Endothelial cell of umbilical vein (primary cell): Measurements from ENCODE around the gene PTPN3. TPM values are rescaled to one million over a fixed set of nuclear protein-coding genes. Genes with fewer than 3 reads are reported as not detected.
"Not testable (repeated sequence)": the region's sequence is repeated elsewhere in the genome, so short reads cannot be mapped to it uniquely, and the experiment has no call there.

Experiments used
- Bru-seq: library from RNA; stranded (reverse); fragments of 400-500 nt; gene quantifications from one replicate; lab custom pipeline; 2021; lab: Mats Ljungman, UMichigan
- BruChase-seq, 2 experiments: library from RNA; stranded (reverse); fragments of 400-500 nt; gene quantifications; one replicate each; lab custom pipeline; 2021; lab: Mats Ljungman, UMichigan
- BruUV-seq: library from RNA; stranded (reverse); fragments of 400-500 nt; replicated peaks from 2 replicates; lab custom pipeline; 2021; lab: Mats Ljungman, UMichigan
- CTCF ChIA-PET: fragments of 300-600, 350-600 bp; sonication (Branson Sonifier 250); formaldehyde crosslinking; loops from one replicate; lab custom pipeline; 2021; ENCODE audit warnings: antibody characterized with exemption, inconsistent platforms; lab: Charles Lee
- POLR2A ChIA-PET: fragments of 300-600, 350-600 bp; sonication (Branson Sonifier 250); formaldehyde crosslinking; loops from one replicate; lab custom pipeline; 2021; ENCODE audit warnings: antibody characterized with exemption, inconsistent platforms; lab: Charles Lee
- DNase-seq: peaks from one replicate; pipeline ENCODE4 v3.0.0-alpha.2; 2011; ENCODE audit warnings: low read depth, low spot score
- FAIRE-seq: peaks from 2 replicates; lab custom pipeline; 2011; peaks lifted over from hg19 to GRCh38; lab: Jason Lieb, UNC
- H2AFZ ChIP-seq: 2 replicates; pipeline ENCODE4 v1.6.0; 2012; ENCODE audit warnings: low read depth, low read length, control low read depth, inconsistent platforms
- H3K27ac ChIP-seq: 2 replicates; pipeline ENCODE4 v1.5.1; 2011; ENCODE audit warnings: low read depth, mild to moderate bottlenecking, control low read depth, low read length, moderate library complexity; ENCODE audit not compliant: insufficient read depth
- H3K27me3 ChIP-seq, 2 experiments: 2 replicates each; pipeline versions ENCODE4 v1.6.0 to v1.6.1; 2011; ENCODE audit warnings: low read length in 2 of 2, mixed read lengths in 1 of 2; ENCODE audit not compliant: control insufficient read depth in 2 of 2, insufficient read depth in 2 of 2
- H3K36me3 ChIP-seq, 2 experiments: 2 replicates in 1 of 2; 3 replicates in 1 of 2; pipeline ENCODE4 v1.5.1; 2011; ENCODE audit warnings: low read length in 2 of 2, mild to moderate bottlenecking in 1 of 2, moderate library complexity in 1 of 2; ENCODE audit not compliant: control insufficient read depth in 2 of 2, insufficient read depth in 2 of 2; ENCODE audit errors: extremely low read depth in 1 of 2
- H3K4me1 ChIP-seq: 3 replicates; pipeline ENCODE4 v1.5.1; 2011; ENCODE audit warnings: mild to moderate bottlenecking, low read length; ENCODE audit not compliant: control insufficient read depth, insufficient read depth; ENCODE audit errors: extremely low read depth
- H3K4me2 ChIP-seq: 2 replicates; pipeline ENCODE4 v1.6.1; 2011; ENCODE audit warnings: low read length, control low read depth, mixed read lengths; ENCODE audit not compliant: insufficient read depth
- H3K4me3 ChIP-seq, 3 experiments: fragments of 200-600 bp in 1 of 3; sonication (generic), shearing (Covaris generic) in 1 of 3; replicated peaks in 1 of 3; 2 replicates each; pipeline ENCODE4 v1.5.1; 2011 to 2016; ENCODE audit warnings: control low read depth in 3 of 3, low read length in 3 of 3, mild to moderate bottlenecking in 2 of 3, inconsistent platforms in 1 of 3, low read depth in 1 of 3, moderate library complexity in 1 of 3; ENCODE audit not compliant: insufficient read depth in 1 of 3
- H3K79me2 ChIP-seq: 2 replicates; pipeline ENCODE4 v1.6.0; 2012; ENCODE audit warnings: low read length, inconsistent platforms; ENCODE audit not compliant: control insufficient read depth, insufficient read depth
- H3K9ac ChIP-seq: replicated peaks from 2 replicates; pipeline ENCODE3; 2011; ENCODE audit warnings: low read length, control low read depth; ENCODE audit not compliant: insufficient read depth; ENCODE audit errors: extremely low read depth
- H3K9me1 ChIP-seq: replicated peaks from 3 replicates; pipeline ENCODE4 v1.6.0; 2011; ENCODE audit warnings: mild to moderate bottlenecking, low read length; ENCODE audit not compliant: control insufficient read depth, insufficient read depth; ENCODE audit errors: extremely low read depth
- H3K9me3 ChIP-seq: replicated peaks from 2 replicates; pipeline ENCODE4 v1.5.1; 2012; ENCODE audit warnings: low read length, inconsistent platforms; ENCODE audit not compliant: control insufficient read depth, insufficient read depth
- H4K20me1 ChIP-seq: replicated peaks from 2 replicates; pipeline ENCODE3; 2011; ENCODE audit warnings: mild to moderate bottlenecking, low read length; ENCODE audit not compliant: control insufficient read depth, insufficient read depth; ENCODE audit errors: extremely low read depth
- CTCF ChIP-seq, 2 donors: IDR thresholded peaks; 1 replicate in 1 of 2; 2 replicates in 1 of 2; pipeline ENCODE4 v1.5.1; 2011; ENCODE audit warnings: low read length in 2 of 2, mild to moderate bottlenecking in 2 of 2, moderate library complexity in 2 of 2, control low read depth in 1 of 2, inconsistent platforms in 1 of 2, low read depth in 1 of 2; ENCODE audit not compliant: insufficient read depth in 1 of 2; ENCODE audit errors: extremely low read depth in 1 of 2
- EZH2 ChIP-seq: IDR thresholded peaks from 2 replicates; pipeline ENCODE4 v1.6.1; 2012; ENCODE audit warnings: borderline replicate concordance, low read depth, mild to moderate bottlenecking, moderate library complexity, low read length, inconsistent platforms; ENCODE audit not compliant: severe bottlenecking
- FOS ChIP-seq: IDR thresholded peaks from 2 replicates; pipeline ENCODE4 v1.6.1; 2011; ENCODE audit warnings: mild to moderate bottlenecking, low read length, moderate library complexity, borderline replicate concordance; ENCODE audit not compliant: insufficient read depth
- GATA2 ChIP-seq: IDR thresholded peaks from 2 replicates; pipeline ENCODE4 v1.7.0; 2011; ENCODE audit warnings: low read depth, mild to moderate bottlenecking, moderate library complexity, mixed read lengths, low read length; ENCODE audit not compliant: insufficient read length, insufficient read depth
- JUN ChIP-seq: IDR thresholded peaks from 2 replicates; pipeline ENCODE4 v1.6.1; 2011; ENCODE audit warnings: borderline replicate concordance, low read depth; ENCODE audit not compliant: insufficient read length, insufficient read depth
- MAX ChIP-seq: IDR thresholded peaks from 2 replicates; pipeline ENCODE4 v1.6.1; 2011; ENCODE audit not compliant: insufficient read depth, insufficient read length
- MYC ChIP-seq: IDR thresholded peaks from one replicate; pipeline ENCODE4 v1.6.1; 2011; ENCODE audit warnings: mild to moderate bottlenecking, low read depth, low read length
- POLR2A ChIP-seq: IDR thresholded peaks from 2 replicates; pipeline ENCODE4 v1.6.1; 2012; ENCODE audit warnings: low read depth, mild to moderate bottlenecking, control low read depth, low read length
- POLR2AphosphoS5 ChIP-seq: IDR thresholded peaks from 2 replicates; pipeline ENCODE4 v1.6.1; 2012; ENCODE audit warnings: low read depth, mild to moderate bottlenecking, control low read depth, low read length, moderate library complexity; ENCODE audit not compliant: insufficient read depth
- dilution Hi-C: fragments of 300-500 bp; cut with MboI; formaldehyde crosslinking; loops from one replicate; pipeline ENCODE4 v1.15.0; 2019; ENCODE audit warnings: low sequenced_read_pairs; ENCODE audit not compliant: extremely low pct_ligation_motif_present
- intact Hi-C: fragments of 100-400 bp; cut with micrococcal nuclease; formaldehyde crosslinking; loops from one replicate; pipeline ENCODE4 v1.10.0; 2022
- long read RNA-seq: library from polyadenylated mRNA; stranded (forward); transcript quantifications from one replicate; pipeline ENCODE4 v2.0.0, GENCODE V29; 2021
- polyA minus RNA-seq, 3 experiments: library from RNA; depleted of rRNA, polyadenylated mRNA; stranded (reverse); fragments of >200 nt; gene quantifications; 1 replicate in 1 of 3; 2 replicates in 2 of 3; pipeline ENCODE4 v1.2.3, GENCODE V29; 2011
- polyA plus RNA-seq, 4 experiments: library from polyadenylated mRNA; depleted of rRNA in 3 of 4; stranded (reverse) in 3 of 4; unstranded in 1 of 4; fragments of >200 nt; gene quantifications; 2 replicates each; pipeline versions ENCODE4 v1.2.1 to v1.2.3, GENCODE V29; 2011 to 2012; ENCODE audit warnings: missing spikeins in 1 of 4
- total RNA-seq: library from RNA; stranded (reverse); gene quantifications from 2 replicates; pipeline ENCODE4 v1.2.3, GENCODE V29; 2021

PTPN3 gene
- total RNA-seq (not detected in 2 replicates), polyA plus RNA-seq (0.01 and 0.03 TPM in 2 replicates), polyA minus RNA-seq (not detected in 2 replicates), Bru-seq, nascent RNA (percentile 14 among the genes with signal in this experiment), BruChase-seq, experiment 1, labeled RNA remaining after a 6-hour chase (percentile 12 among the genes with signal in this experiment), BruChase-seq, experiment 2, labeled RNA remaining after a 2-hour chase (percentile 10 among the genes with signal in this experiment)
- polyA plus RNA-seq (2011; cell fraction: cytosol; rRNA removed), result 0.03 and 0.04 TPM in 2 replicates
- 0.07 and 0.20 TPM in 2 replicates for polyA plus RNA-seq (2011; cell fraction: nucleus; rRNA removed)
- 0.14 TPM in 1 of 2 replicates, not detected in the other for polyA plus RNA-seq (2012)
- polyA minus RNA-seq (2011; cell fraction: cytosol; rRNA and poly(A)+ RNA removed), result 4.3 TPM
- not detected in 2 replicates for polyA minus RNA-seq (2011; cell fraction: nucleus; rRNA and poly(A)+ RNA removed)
- long read RNA-seq, result 0 reads

GRCh38 chr9:109498195-109499092, at the start of gene PTPN3:
PTPN3 (minus strand) TSS chr9:109498307; CDS start chr9:109463434, 34,873 bp downstream.
- H4K20me1 ChIP-seq, result no peaks in the 10 kb centered on the region
- no peak within 1 kb of the TSS for H2AFZ ChIP-seq
- H3K9me1 ChIP-seq, result no peaks in the 10 kb centered on the region
- H3K36me3 ChIP-seq, result no peaks in the 10 kb centered on the region
- ChIA-PET CTCF (interaction anchor here (1.4 kb wide), 2 partner anchors 12 to 28 kb away, joined by 3 to 4 read pairs; no protein-coding TSS in a partner anchor), POLR2A (no interaction called here)
- peaks cover 57 to 67% of the 10 kb centered on the region in 2 experiments for H3K27me3 ChIP-seq
- TF ChIP-seq POLR2A (no peak), POLR2AphosphoS5 (no peak), JUN (no peak), CTCF (IDR thresholded peaks at IDR 0.05; ENCODE audit: extremely low read depth in 1 of 2, insufficient read depth in 1 of 2, low read depth in 1 of 2, low read length in 2 of 2) (no peak), MYC (no peak), EZH2 (no peak), FOS (no peak), GATA2 (no peak), MAX (no peak)
- no TSS peak for BruUV-seq
- no peaks in the 10 kb centered on the region for H3K4me1 ChIP-seq
- H3K9ac ChIP-seq, result no peak within 1 kb of the TSS
- H3K4me2 ChIP-seq, result no peak within 1 kb of the TSS
- intact Hi-C loops (no loop called here), dilution Hi-C loops (no loop called here)
- DNase-seq, result no peak
- H3K79me2 ChIP-seq, result no peaks in the 10 kb centered on the region
- H3K9me3 ChIP-seq, result no peaks in the 10 kb centered on the region
- no peak within 1 kb of the TSS for H3K27ac ChIP-seq
- peak within 1 kb of the TSS in 1 of 3 experiments; percentile 11 for H3K4me3 ChIP-seq
- FAIRE-seq, result no peak

GRCh38 chr9:109544954-109545353, 46.8 kb upstream of the PTPN3 start:
- DNase-seq, H3K4me3 ChIP-seq, H3K9me3 ChIP-seq, CTCF ChIA-PET, FAIRE-seq, dilution Hi-C loops, H2AFZ ChIP-seq, H3K79me2 ChIP-seq, H3K4me2 ChIP-seq, H3K9ac ChIP-seq, POLR2A ChIA-PET, H3K27ac ChIP-seq, H3K9me1 ChIP-seq, BruUV-seq, intact Hi-C loops, H3K4me1 ChIP-seq, H3K36me3 ChIP-seq, H3K27me3 ChIP-seq, H4K20me1 ChIP-seq: not testable (repeated sequence)
